GM10266 (cell line): ENCODE data around the gene SPI1.

Experiments
- DNase-seq: peaks from one replicate; pipeline ENCODE4 v3.0.0; 2012; ENCODE audit errors: extremely low spot score
- CTCF ChIP-seq: IDR thresholded peaks from 2 replicates; pipeline ENCODE4 v1.5.1; 2012; ENCODE audit warnings: mild to moderate bottlenecking, low read depth; ENCODE audit not compliant: control insufficient read depth, insufficient read depth; ENCODE audit errors: missing control alignments

The SPI1 gene

DNA sequence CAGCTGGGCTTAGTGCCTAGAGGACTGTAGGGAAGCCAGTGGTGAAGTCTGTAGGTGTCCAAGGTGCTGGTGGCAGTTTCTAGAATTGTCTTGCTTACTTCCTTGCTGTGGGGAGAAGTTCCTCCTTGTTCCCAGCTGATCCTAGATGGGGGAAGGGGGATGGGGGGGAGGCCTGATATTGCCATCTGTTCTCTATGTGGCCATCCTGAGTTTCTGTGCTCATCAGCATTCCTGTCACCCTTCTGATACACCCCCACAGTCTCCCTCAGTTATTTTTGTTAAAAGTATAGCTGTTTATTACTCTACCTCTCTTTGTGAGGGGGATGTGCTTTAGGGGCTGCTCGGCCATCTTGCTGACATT lies 71.9 kb downstream of the SPI1 start:
- no peak for TF ChIP-seq CTCF
- DNase-seq = no peak

GRCh38 chr11:47305734-47306483 lies 72.4 kb downstream of the SPI1 start:
- no peak for DNase-seq
- TF ChIP-seq CTCF = no peak
